WERI-Rb-1 (cell line): ENCODE data around the gene CDH23.

ENCODE experiments used
- DNase-seq: peaks from one replicate; pipeline ENCODE4 v3.0.0-alpha.2; 2020
- H3K27ac ChIP-seq: fragments of 250-450 bp; sonication (Bioruptor Pico); 2 replicates; pipeline ENCODE4 v1.5.1; 2020; ENCODE audit warnings: mild to moderate bottlenecking, moderate library complexity
- H3K27me3 ChIP-seq: fragments of 250-450 bp; sonication (Bioruptor Pico); 2 replicates; pipeline ENCODE4 v1.5.1; 2021; ENCODE audit warnings: mild to moderate bottlenecking, low read depth, moderate library complexity; ENCODE audit not compliant: insufficient read depth, severe bottlenecking
- H3K36me3 ChIP-seq: fragments of 250-450 bp; sonication (Bioruptor Pico); 2 replicates; pipeline ENCODE4 v1.5.1; 2020; ENCODE audit warnings: mild to moderate bottlenecking, moderate library complexity
- H3K4me3 ChIP-seq: 2 replicates; pipeline ENCODE4 v1.5.1; 2011; ENCODE audit warnings: low read depth, mild to moderate bottlenecking, control low read depth, low read length
- H3K9me3 ChIP-seq: fragments of 250-450 bp; sonication (Bioruptor Pico); 2 replicates; pipeline ENCODE4 v1.5.1; 2021; ENCODE audit warnings: mild to moderate bottlenecking, moderate library complexity; ENCODE audit not compliant: severe bottlenecking
- CTCF ChIP-seq: IDR thresholded peaks from 2 replicates; pipeline ENCODE4 v1.5.1; 2011; ENCODE audit warnings: low read depth, mild to moderate bottlenecking, control low read depth, inconsistent platforms, low read length

Gene CDH23

GRCh38 chr10:71561003-71561574 lies 164.4 kb downstream of the CDH23 start:
- no peak for TF ChIP-seq CTCF
- H3K27ac ChIP-seq = no peak overlapping the region
- H3K27me3 ChIP-seq = no peaks in the 10 kb centered on the region
- H3K36me3 ChIP-seq = peaks cover 23% of the 10 kb centered on the region
- no peak overlapping the region for H3K4me3 ChIP-seq
- DNase-seq = no peak
- H3K9me3 ChIP-seq = no peaks in the 10 kb centered on the region

GRCh38 chr10:71562181-71562580 lies 165.5 kb downstream of the CDH23 start:
- DNase-seq = no peak
- no peak for TF ChIP-seq CTCF
- Histone ChIP-seq H3K36me3 (peaks cover 33% of the 10 kb centered on the region), H3K4me3 (no peak overlapping the region), H3K27ac (no peak overlapping the region), H3K9me3 (no peaks in the 10 kb centered on the region), H3K27me3 (no peaks in the 10 kb centered on the region)

- no peak for TF ChIP-seq CTCF
- Histone ChIP-seq H3K36me3 (peaks cover 41% of the 10 kb centered on the region), H3K9me3 (no peaks in the 10 kb centered on the region), H3K4me3 (no peak overlapping the region), H3K27me3 (no peaks in the 10 kb centered on the region), H3K27ac (no peak overlapping the region)
- DNase-seq = no peak
These were observed 166.2 kb downstream of the CDH23 start for GRCh38 chr10:71562904-71563303.

- no peaks in the 10 kb centered on the region for H3K27me3 ChIP-seq
- H3K4me3 ChIP-seq = no peak overlapping the region
- H3K27ac ChIP-seq = peak overlapping the region; percentile 30; the same call in 1 of the 2 replicates
- peaks cover 49% of the 10 kb centered on the region for H3K36me3 ChIP-seq
- no peak for DNase-seq
- no peaks in the 10 kb centered on the region for H3K9me3 ChIP-seq
- TF ChIP-seq CTCF = no peak
These were observed 167.6 kb downstream of the CDH23 start for GRCh38 chr10:71564194-71564820.

- H3K4me3 ChIP-seq = no peak overlapping the region
- H3K36me3 ChIP-seq = peaks cover 53% of the 10 kb centered on the region
- no peaks in the 10 kb centered on the region for H3K9me3 ChIP-seq
- DNase-seq = no peak
- no peak overlapping the region; the same call in 1 of the 2 replicates for H3K27ac ChIP-seq
- TF ChIP-seq CTCF = no peak
- no peaks in the 10 kb centered on the region for H3K27me3 ChIP-seq
These were observed 168.7 kb downstream of the CDH23 start for GRCh38 chr10:71565284-71566000.
